Brain pericyte (primary cell): ENCODE measurements around the gene GRAMD4.
"Not testable (repeated sequence)": the region's sequence is repeated elsewhere in the genome, so short reads cannot be mapped to it uniquely, and the experiment has no call there.

ENCODE experiments used
- DNase-seq: peaks from one replicate; pipeline ENCODE4 v3.0.0-alpha.2; 2012; ENCODE audit warnings: low read depth, low spot score

Gene GRAMD4

DNA sequence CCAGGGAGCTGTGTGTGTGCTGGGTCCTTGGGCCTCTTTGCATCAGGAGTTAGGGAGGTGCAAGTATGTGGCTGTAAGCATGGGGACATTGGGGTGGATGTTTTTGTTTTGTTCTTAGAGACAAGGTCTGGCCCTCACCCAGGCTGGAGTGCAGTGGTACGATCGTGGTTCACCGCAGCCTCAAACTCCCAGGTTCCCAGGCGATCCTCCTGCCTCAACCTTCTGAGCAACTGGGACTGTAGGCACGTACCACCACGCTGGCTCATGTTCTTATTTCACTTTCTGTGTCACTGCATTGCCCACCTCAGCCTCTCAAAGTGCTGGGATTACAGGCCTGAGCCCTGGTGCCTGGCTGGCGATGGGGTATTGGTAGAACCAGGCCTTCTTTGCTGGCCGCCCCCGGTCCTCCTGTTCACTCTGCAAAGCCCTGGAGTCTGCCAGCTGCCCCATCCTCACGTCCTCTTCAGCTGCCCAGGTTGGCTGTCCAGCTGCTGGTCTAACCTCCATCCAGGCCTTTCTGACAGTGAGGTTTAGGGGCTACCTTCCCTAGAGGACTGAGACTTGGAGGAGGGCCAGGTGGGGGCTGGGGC lies 851 bp upstream of the GRAMD4 start:
- no peak for DNase-seq

- no peak for DNase-seq
Observed at GRCh38 chr22:46620588-46621242, 529 bp downstream of the GRAMD4 start.

- not testable (repeated sequence) for DNase-seq
Observed at GRCh38 chr22:46621243-46621930, 1.2 kb downstream of the GRAMD4 start.

- no peak for DNase-seq
Observed at GRCh38 chr22:46622081-46622521, 1.9 kb downstream of the GRAMD4 start.

- DNase-seq = no peak
Observed at GRCh38 chr22:46625113-46625842, 5.1 kb downstream of the GRAMD4 start.

- no peak for DNase-seq
Observed at GRCh38 chr22:46625843-46626349, 5.7 kb downstream of the GRAMD4 start.

DNA sequence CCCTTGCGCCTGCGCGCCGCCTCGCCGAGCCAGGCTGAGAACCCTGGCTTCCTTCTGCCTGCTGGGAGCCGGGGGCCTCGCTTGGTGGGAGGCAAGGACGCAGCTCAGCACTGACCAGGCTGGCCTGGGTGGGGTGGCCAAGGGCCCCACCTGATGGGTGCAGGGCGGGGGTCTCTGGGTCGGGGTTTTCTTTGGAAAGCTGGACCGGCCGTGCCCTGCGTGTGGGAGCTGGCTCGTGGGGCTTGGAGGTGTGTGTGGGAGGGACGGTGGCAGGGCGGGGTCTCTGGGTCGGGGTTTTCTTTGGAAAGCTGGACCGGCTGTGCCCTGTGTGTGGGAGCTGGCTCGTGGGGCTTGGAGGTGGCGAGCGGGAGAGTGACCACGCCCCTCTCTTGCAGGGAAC lies 6.2 kb downstream of the GRAMD4 start:
- DNase-seq = no peak

GRCh38 chr22:46626911-46627805 lies 7.0 kb downstream of the GRAMD4 start:
- no peak for DNase-seq

DNA sequence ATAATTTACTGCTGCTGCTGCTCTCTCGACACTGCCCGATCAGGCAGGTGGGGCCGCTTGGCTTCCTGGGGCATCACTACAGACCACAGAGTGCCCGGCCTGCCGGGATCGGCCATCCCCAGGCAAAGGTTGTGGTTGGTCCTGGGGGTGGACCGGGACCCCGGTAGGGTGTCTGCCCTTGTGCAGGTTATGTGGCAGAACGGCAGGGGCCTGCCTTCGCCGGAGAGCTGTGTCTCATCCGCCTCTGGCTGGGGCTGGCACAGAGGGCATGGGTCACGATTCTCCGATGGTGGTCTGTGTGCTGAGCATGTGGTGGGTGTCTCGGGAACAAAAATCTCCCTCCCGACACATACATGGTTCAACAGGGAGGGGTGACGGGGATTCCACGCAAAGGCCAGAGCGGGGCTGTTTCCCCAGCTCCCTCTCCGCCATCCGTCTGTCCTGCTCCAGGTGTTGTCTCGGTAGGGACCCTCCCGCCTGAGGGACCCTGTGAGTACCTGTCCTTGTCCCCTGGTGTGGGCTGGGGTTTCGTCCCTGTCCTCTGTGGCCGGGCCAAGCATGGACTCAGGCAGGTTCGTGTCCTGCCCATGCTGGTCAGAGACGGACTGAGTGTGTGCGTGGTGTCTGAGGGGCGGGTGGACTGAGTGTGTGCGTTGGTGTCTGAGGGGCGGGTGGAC lies 7.8 kb downstream of the GRAMD4 start:
- no peak for DNase-seq

DNA sequence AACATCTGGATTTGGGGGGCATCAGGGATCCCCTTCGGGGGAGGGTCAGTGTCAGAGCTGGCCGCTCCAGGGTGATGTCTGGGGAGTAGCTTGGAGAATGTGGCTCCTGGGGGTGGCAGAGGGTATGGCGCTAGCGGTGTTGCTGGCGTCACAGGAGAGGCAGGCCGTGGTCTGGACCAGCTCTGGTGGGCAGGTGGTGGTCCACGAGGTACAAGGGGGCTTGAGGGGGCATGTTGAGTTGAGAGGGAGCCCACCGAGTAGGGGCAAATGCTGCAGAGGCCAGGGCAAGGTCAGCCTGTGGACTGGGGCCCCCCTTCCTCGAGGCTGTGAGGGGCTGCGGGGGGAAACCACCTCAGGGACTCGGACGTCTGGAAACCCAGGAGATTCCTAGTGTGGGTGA lies 8.6 kb downstream of the GRAMD4 start:
- no peak for DNase-seq

DNA sequence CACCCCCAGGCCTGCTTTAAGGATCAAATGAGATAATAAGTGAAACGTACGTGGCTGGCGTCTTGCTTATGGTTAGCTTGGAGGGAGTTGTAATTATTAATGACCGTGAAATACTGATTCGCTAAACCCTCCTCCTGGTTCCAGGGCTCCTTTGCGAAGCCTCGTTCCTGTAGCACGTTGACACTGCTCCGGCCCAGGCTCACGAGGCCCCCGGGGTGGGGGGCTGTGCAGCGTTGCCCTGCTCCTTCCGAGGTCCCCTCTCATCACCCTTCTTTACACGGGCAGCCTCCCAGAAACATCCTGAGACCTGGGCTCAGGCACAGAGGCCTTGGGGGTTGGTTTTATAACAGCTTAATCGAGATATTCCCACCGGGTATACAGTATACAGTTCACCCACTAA lies 9.1 kb downstream of the GRAMD4 start:
- DNase-seq = no peak

DNA sequence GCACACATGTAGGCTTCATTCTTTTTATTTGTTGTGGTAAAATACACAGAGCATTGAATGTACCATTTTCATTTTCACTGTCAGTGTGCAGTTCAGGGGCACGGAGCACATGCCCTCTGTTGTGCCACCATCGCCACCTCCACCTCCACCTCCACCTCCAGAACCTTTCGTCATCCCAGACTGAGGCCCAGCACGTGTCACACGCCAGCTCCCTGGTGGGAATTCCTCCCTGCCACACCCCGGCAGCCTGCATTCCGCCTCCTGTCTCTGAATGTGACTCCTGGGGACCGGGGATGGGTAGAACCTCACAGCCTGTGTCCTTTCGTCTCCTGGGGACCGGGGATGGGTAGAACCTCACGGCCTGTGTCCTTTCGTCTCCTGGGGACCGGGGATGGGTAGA lies 10.9 kb downstream of the GRAMD4 start:
- no peak for DNase-seq

DNA sequence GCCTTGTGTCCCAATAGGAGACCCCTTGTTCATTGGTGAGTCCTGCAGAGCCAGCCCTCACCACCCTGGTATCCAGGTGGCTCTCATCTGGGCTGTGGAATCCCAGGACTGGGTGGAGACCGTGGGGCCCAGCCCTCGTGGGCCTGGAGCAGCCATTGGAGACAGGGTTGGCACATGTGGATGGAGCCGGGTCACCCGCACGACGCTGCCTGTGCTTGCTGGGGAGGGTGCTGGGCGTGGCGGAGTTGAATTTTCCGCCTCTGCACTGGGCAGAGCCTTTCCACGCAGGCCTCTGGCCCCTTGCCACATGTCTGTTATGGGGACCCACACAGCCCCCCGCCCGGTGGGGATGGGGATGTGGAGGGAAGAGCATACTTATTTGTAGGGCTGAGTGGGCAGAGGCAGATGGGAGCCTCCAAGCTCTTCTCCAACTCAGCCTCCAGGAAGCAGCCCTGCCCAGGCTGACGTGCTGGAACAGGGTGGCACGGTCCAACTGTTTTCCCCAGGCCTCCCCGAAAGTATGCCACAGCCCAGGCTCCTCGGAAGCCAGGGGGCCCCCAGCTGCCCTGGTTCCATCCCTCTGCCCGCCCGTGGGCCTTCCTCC lies 12.6 kb downstream of the GRAMD4 start:
- DNase-seq = no peak

- DNase-seq = no peak
Observed at GRCh38 chr22:46633334-46633890, 13.2 kb downstream of the GRAMD4 start.

- no peak for DNase-seq
Observed at GRCh38 chr22:46634011-46634699, 14.0 kb downstream of the GRAMD4 start.

- not testable (repeated sequence) for DNase-seq
Observed at GRCh38 chr22:46634973-46635685, 14.9 kb downstream of the GRAMD4 start.

DNA sequence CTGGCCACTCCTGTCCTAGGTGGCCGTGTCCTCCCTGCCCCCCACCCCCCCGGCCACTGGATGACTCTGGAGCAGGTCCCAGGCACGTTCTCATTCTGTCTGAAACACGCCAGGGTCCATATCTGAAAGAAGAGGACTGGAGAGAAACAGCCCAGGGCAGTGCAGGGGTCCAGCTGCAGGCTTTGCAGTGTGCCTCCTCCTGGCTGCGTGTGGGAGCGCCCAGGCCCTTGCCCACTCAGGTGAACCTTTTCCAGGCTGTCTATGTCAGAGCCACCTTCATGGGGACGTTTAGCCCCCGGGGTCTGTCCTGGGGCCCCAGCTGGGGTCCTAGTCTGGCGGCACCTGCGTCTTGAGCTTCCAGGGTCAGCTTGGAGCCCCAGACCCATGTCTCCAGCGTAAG lies 15.6 kb downstream of the GRAMD4 start:
- no peak for DNase-seq

DNA sequence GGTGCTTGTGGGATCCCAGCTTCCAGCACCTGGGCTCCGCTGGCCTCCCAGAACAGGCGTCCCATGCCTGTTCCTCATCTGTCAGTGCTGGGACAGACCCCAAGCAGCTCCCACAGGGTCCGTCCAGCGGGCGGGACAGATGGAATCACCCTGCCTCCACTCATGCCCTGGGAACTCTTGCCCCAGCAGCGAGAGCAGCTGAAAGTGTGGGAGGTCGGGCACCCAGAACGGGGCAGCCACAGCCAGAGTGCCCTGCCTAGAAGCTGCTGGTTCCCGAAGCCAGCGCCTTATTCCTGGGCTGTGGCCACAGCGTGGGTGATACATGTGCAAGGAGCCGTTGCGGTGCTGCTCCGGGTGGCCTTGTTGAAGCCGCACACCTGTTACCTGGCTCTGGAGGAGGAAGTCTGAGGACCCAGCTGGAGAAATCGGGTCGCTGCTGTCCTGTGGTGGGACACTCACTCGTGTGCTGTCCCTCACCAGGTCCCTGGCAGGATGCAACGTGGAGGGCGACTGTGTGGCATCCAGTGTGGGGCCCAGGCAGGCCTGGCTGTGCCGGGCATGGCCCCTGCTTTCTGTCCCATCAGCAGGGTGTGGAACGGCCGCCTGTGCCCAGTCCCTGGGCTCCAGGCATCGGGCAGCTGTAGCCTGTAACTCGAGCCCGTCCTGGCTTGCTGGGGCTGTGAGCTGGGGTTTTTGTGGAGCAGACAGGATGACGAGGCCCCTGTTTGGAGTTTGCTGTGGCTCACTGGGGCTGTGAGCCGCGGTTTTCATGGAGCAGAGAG lies 16.2 kb downstream of the GRAMD4 start:
- DNase-seq = no peak
